Type B pancreatic cell (in vitro differentiated cells): Measurements from ENCODE around the gene EML1. TPM values are rescaled to one million over a fixed set of nuclear protein-coding genes. Genes with fewer than 3 reads are reported as not detected.

Experiments
- DNase-seq: peaks from one replicate; pipeline ENCODE4 v3.0.0; 2021; ENCODE audit warnings: mixed read lengths; ENCODE audit not compliant: unreplicated experiment; ENCODE audit errors: extremely low spot score
- H3K27ac Mint-ChIP-seq: 2 replicates; pipeline ENCODE4 v1.8.0; 2021; ENCODE audit warnings: mild to moderate bottlenecking, mixed read lengths
- H3K27me3 Mint-ChIP-seq: 2 replicates; pipeline ENCODE4 v1.8.0; 2021; ENCODE audit warnings: mixed read lengths
- H3K36me3 Mint-ChIP-seq: 2 replicates; pipeline ENCODE4 v1.8.0; 2021; ENCODE audit warnings: mixed read lengths
- H3K4me1 Mint-ChIP-seq: one replicate; pipeline ENCODE4 v1.8.0; 2021; ENCODE audit warnings: mixed read lengths; ENCODE audit not compliant: unreplicated experiment
- H3K4me3 Mint-ChIP-seq: 2 replicates; pipeline ENCODE4 v1.8.0; 2021; ENCODE audit warnings: mild to moderate bottlenecking, mixed read lengths
- H3K9me3 Mint-ChIP-seq: 2 replicates; pipeline ENCODE4 v1.8.0; 2021; ENCODE audit warnings: mixed read lengths
- CTCF ChIP-seq: fragments of 200-600 bp; sonication (generic); conservative IDR thresholded peaks from 2 replicates; pipeline ENCODE4 v1.5.0; 2021; ENCODE audit warnings: antibody characterized with exemption, mild to moderate bottlenecking
- total RNA-seq: library from RNA; stranded (reverse); gene quantifications from 2 replicates; pipeline ENCODE4 v1.2.1, GENCODE V29; 2021; ENCODE audit warnings: low replicate concordance

EML1 gene
- total RNA-seq, 1 donor from 2014 or later = 45.7 TPM

- no peaks in the 10 kb centered on the region for H3K4me1 Mint-ChIP-seq
- DNase-seq = no peak
- no peak for TF ChIP-seq CTCF
- H3K27me3 Mint-ChIP-seq = peaks cover 6% of the 10 kb centered on the region
- no peak overlapping the region for H3K27ac Mint-ChIP-seq
- no peaks in the 10 kb centered on the region for H3K9me3 Mint-ChIP-seq
- no peaks in the 10 kb centered on the region for H3K36me3 Mint-ChIP-seq
- H3K4me3 Mint-ChIP-seq = no peak overlapping the region
Measured at GRCh38 chr14:99952039-99952438, 158.8 kb downstream of the EML1 start.

- no peaks in the 10 kb centered on the region for H3K9me3 Mint-ChIP-seq
- no peaks in the 10 kb centered on the region for H3K36me3 Mint-ChIP-seq
- H3K4me3 Mint-ChIP-seq = no peak overlapping the region
- TF ChIP-seq CTCF = no peak
- H3K27me3 Mint-ChIP-seq = peaks cover 6% of the 10 kb centered on the region
- H3K4me1 Mint-ChIP-seq = no peaks in the 10 kb centered on the region
- H3K27ac Mint-ChIP-seq = no peak overlapping the region
- no peak for DNase-seq
Measured at GRCh38 chr14:99952453-99952852, 159.2 kb downstream of the EML1 start.

- no peaks in the 10 kb centered on the region for H3K9me3 Mint-ChIP-seq
- no peak overlapping the region for H3K27ac Mint-ChIP-seq
- no peak overlapping the region for H3K4me3 Mint-ChIP-seq
- H3K27me3 Mint-ChIP-seq = peaks cover 9% of the 10 kb centered on the region
- TF ChIP-seq CTCF = no peak
- DNase-seq = no peak
- no peaks in the 10 kb centered on the region for H3K36me3 Mint-ChIP-seq
- H3K4me1 Mint-ChIP-seq = peaks cover 4% of the 10 kb centered on the region
Measured at GRCh38 chr14:99955826-99956455, 162.7 kb downstream of the EML1 start.

GRCh38 chr14:99958380-99958779, 165.2 kb downstream of the EML1 start:
- TF ChIP-seq CTCF = no peak
- Mint-ChIP-seq H3K4me3 (no peak overlapping the region), H3K27me3 (peaks cover 8% of the 10 kb centered on the region), H3K9me3 (no peaks in the 10 kb centered on the region), H3K36me3 (no peaks in the 10 kb centered on the region), H3K4me1 (peaks cover 4% of the 10 kb centered on the region), H3K27ac (no peak overlapping the region)
- DNase-seq = no peak

- H3K9me3 Mint-ChIP-seq = no peaks in the 10 kb centered on the region
- no peaks in the 10 kb centered on the region for H3K36me3 Mint-ChIP-seq
- H3K4me1 Mint-ChIP-seq = peaks cover 4% of the 10 kb centered on the region
- H3K27me3 Mint-ChIP-seq = peaks cover 4% of the 10 kb centered on the region
- no peak overlapping the region for H3K4me3 Mint-ChIP-seq
- H3K27ac Mint-ChIP-seq = no peak overlapping the region
- TF ChIP-seq CTCF = no peak
- DNase-seq = no peak
Measured at GRCh38 chr14:99961826-99962518, 168.8 kb downstream of the EML1 start.
